Left renal pelvis (tissue), 4 donors: ENCODE results near the gene RPL13. TPM values are rescaled to one million over a fixed set of nuclear protein-coding genes. Genes with fewer than 3 reads are reported as not detected.
A peak's percentile ranks its signal among the peaks of the same experiment; 100 is the strongest.

Source experiments
- DNase-seq, 4 donors: peaks; one replicate each; pipeline ENCODE4 v3.0.0-alpha.2; 2013; ENCODE audit warnings: low read depth in 4 of 4, low spot score in 3 of 4
- polyA plus RNA-seq, 4 donors: library from polyadenylated mRNA; unstranded; fragments of 120-200 nt; gene quantifications; one replicate each; pipeline ENCODE4 v1.2.1, GENCODE V29; 2013; ENCODE audit not compliant: insufficient read length in 4 of 4

RPL13 gene
- polyA plus RNA-seq, 4 donors, result 1,612 to 2,647 (median 1,789) TPM

DNA sequence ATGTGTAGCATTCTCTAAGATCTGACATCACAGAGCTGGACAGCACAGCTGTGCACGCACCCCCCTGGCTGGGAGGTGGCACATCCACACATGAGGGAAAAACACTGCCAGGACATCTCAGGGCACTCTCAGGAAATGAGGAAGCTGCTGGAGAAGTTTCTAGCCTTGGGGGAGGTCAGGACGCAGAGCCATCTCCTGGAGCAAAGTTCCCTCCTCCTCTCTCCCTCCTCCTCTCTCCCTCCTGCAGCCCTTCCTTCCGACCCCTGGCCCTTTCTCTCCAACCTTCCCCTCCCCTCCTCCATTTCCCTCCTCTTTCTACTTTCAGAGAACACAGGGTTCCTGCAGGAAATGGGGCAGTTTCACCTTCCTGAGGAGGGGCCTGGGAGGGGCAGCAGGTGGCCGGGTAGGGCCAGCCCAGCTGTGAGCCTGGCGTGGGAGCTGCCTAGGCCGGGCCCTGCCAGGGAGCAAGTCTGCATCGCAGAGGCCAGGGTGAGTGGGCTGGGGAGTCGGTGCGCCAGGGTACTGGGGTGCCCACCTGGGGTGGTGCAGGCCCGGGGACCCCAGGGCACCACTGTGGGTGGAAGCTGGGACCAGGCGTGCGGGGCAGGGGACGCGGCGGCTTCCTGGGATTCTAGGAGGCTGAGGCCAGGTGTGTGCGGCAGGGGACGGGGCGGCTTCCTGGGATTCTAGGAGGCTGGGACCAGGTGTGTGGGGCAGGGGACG, 52.9 kb downstream of the RPL13 start, which contains the start of gene DPEP1:
DPEP1 (plus strand) TSS at position 412 of the 723 bp plus-strand sequence. CDS start 16,769 bp downstream, outside the sequence.
- DNase-seq, result peak in 1 of 4 donors; percentile 43

DNA sequence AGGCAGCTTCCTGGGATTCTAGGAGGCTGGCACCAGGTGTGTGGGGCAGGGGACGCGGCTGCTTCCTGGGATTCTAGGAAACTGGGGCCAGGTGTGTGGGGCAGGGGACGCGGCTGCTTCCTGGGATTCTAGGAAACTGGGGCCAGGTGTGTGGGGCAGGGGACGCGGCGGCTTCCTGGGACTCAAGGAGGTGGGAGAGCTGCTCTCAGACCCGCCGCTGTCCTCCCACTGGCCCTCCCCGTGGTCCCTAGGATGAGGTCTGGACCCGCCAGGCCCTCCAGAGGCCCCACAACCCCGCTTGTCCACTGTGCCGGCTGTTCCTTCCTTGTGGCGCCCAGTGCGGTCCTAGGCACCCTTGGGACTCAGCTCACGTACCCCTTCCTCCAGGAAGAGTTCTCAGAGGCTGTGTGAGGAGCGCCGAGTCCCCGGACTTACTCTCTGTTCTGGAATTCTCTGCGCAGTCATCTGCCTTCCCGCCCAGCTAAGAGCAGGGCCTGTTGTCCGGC, 53.5 kb downstream of the RPL13 start:
- DNase-seq, result no peak

Other genes with a start within 250 kb of the RPL13 start
- gene ANKRD11, start 70.1 kb upstream of the RPL13 start, polyA plus RNA-seq, result 100 to 1,000 TPM in 1 of 4 donors, 10 to 100 TPM in 3; 82.9 to 111 (median 91.2) TPM
- 100 to 1,000 TPM in 2 of 4 donors, 10 to 100 TPM in 2; 77.2 to 134 (median 90.2) TPM for gene SPG7, start 52.3 kb upstream of the RPL13 start, polyA plus RNA-seq
- gene CPNE7, start 15.1 kb downstream of the RPL13 start, polyA plus RNA-seq, result 10 to 100 TPM in 1 of 4 donors, 1 to 10 TPM in 3; 2.9 to 11.5 (median 3.9) TPM
- 10 to 100 TPM in 3 of 4 donors, 1 to 10 TPM in 1; 3.8 to 51.1 (median 27.2) TPM for gene DPEP1, start 53.0 kb downstream of the RPL13 start, polyA plus RNA-seq
- gene CHMP1A, start 97.0 kb downstream of the RPL13 start, polyA plus RNA-seq, result 10 to 100 TPM; 57.1 to 76.8 (median 64.8) TPM
- 10 to 100 TPM in 3 of 4 donors, 1 to 10 TPM in 1; 7.6 to 16.4 (median 15.2) TPM for gene SPATA33, start 97.2 kb downstream of the RPL13 start, polyA plus RNA-seq
- gene CDK10, start 126.0 kb downstream of the RPL13 start, polyA plus RNA-seq, result 100 to 1,000 TPM in 2 of 4 donors, 10 to 100 TPM in 2; 71.0 to 160 (median 89.9) TPM
- 1 to 10 TPM; 2.8 to 8.1 (median 5.4) TPM for gene SPATA2L, start 141.0 kb downstream of the RPL13 start, polyA plus RNA-seq
- 10 to 100 TPM; 10.8 to 17.3 (median 12.2) TPM for gene VPS9D1, start 160.2 kb downstream of the RPL13 start, polyA plus RNA-seq
- gene ZNF276, start 160.9 kb downstream of the RPL13 start, polyA plus RNA-seq, result 10 to 100 TPM; 23.6 to 35.4 (median 30.4) TPM